ENCODE data around the gene ZNF37A.
"Not testable (repeated sequence)": the region's sequence is repeated elsewhere in the genome, so short reads cannot be mapped to it uniquely, and the experiment has no call there.

Gene ZNF37A

GRCh38 chr10:38094158-38094926, at the start of gene ZNF37A:
ZNF37A (plus strand) TSS chr10:38094337; CDS start chr10:38096618, 2,281 bp downstream.
- DNase-seq (ENCODE audit: low read depth), result peak; percentile 91

GRCh38 chr10:38045129-38045528, 49.0 kb upstream of the ZNF37A start:
- DNase-seq (ENCODE audit: low read depth), result no peak

GRCh38 chr10:38047666-38048065, 46.5 kb upstream of the ZNF37A start:
- DNase-seq (ENCODE audit: low read depth), result no peak

GRCh38 chr10:38050212-38050611, 43.9 kb upstream of the ZNF37A start:
- DNase-seq (ENCODE audit: low read depth), result no peak

GRCh38 chr10:38054361-38054797, 39.8 kb upstream of the ZNF37A start:
- peak; percentile 35 for DNase-seq (ENCODE audit: low read depth)

GRCh38 chr10:38055274-38055894, 38.8 kb upstream of the ZNF37A start:
- not testable (repeated sequence) for DNase-seq (ENCODE audit: low read depth)

GRCh38 chr10:38069663-38070062, 24.5 kb upstream of the ZNF37A start:
- DNase-seq (ENCODE audit: low read depth), result peak; percentile 6

- DNase-seq (ENCODE audit: low read depth), result no peak
Measured at GRCh38 chr10:38070501-38070900, 23.6 kb upstream of the ZNF37A start.

- DNase-seq (ENCODE audit: low read depth), result no peak
Measured at GRCh38 chr10:38072552-38072951, 21.6 kb upstream of the ZNF37A start.

GRCh38 chr10:38076687-38077086, 17.4 kb upstream of the ZNF37A start:
- no peak for DNase-seq (ENCODE audit: low read depth)

- DNase-seq (ENCODE audit: low read depth), result not testable (repeated sequence)
Measured at GRCh38 chr10:38093318-38093717, 819 bp upstream of the ZNF37A start.

- DNase-seq (ENCODE audit: low read depth), result no peak
Measured at GRCh38 chr10:38093816-38094157, 350 bp upstream of the ZNF37A start.

- no peak for DNase-seq (ENCODE audit: low read depth)
Measured at GRCh38 chr10:38094927-38095574, 914 bp downstream of the ZNF37A start.

GRCh38 chr10:38102880-38103279, 8.7 kb downstream of the ZNF37A start:
- no peak for DNase-seq (ENCODE audit: low read depth)

GRCh38 chr10:38103756-38104155, 9.6 kb downstream of the ZNF37A start:
- no peak for DNase-seq (ENCODE audit: low read depth)

GRCh38 chr10:38112159-38112558, 18.0 kb downstream of the ZNF37A start:
- DNase-seq (ENCODE audit: low read depth), result no peak

- DNase-seq (ENCODE audit: low read depth), result no peak
Measured at GRCh38 chr10:38118072-38118807, 24.1 kb downstream of the ZNF37A start.

- no peak for DNase-seq (ENCODE audit: low read depth)
Measured at GRCh38 chr10:38119038-38119437, 24.9 kb downstream of the ZNF37A start.

- no peak for DNase-seq (ENCODE audit: low read depth)
Measured at GRCh38 chr10:38127812-38128211, 33.7 kb downstream of the ZNF37A start.

- DNase-seq (ENCODE audit: low read depth), result no peak
Measured at GRCh38 chr10:38143587-38143986, 49.5 kb downstream of the ZNF37A start.

GRCh38 chr10:38146579-38147333, 52.6 kb downstream of the ZNF37A start:
- DNase-seq (ENCODE audit: low read depth), result no peak

- no peak for DNase-seq (ENCODE audit: low read depth)
Measured at GRCh38 chr10:38147686-38148085, 53.5 kb downstream of the ZNF37A start.
